22Rv1 (cell line): ENCODE measurements around the gene GNAI3.

ENCODE experiments used
- ZFX ChIP-seq: fragments of 450-650 bp; IDR thresholded peaks from 2 replicates; pipeline ENCODE4 v1.6.1; 2017; ENCODE audit warnings: antibody characterized with exemption, borderline replicate concordance
- TF ChIP-seq, protein P1 (sequence below): fragments of 450-650 bp; IDR thresholded peaks from 2 replicates; pipeline ENCODE4 v1.5.1; 2017; ENCODE audit warnings: mild to moderate bottlenecking

DNA sequence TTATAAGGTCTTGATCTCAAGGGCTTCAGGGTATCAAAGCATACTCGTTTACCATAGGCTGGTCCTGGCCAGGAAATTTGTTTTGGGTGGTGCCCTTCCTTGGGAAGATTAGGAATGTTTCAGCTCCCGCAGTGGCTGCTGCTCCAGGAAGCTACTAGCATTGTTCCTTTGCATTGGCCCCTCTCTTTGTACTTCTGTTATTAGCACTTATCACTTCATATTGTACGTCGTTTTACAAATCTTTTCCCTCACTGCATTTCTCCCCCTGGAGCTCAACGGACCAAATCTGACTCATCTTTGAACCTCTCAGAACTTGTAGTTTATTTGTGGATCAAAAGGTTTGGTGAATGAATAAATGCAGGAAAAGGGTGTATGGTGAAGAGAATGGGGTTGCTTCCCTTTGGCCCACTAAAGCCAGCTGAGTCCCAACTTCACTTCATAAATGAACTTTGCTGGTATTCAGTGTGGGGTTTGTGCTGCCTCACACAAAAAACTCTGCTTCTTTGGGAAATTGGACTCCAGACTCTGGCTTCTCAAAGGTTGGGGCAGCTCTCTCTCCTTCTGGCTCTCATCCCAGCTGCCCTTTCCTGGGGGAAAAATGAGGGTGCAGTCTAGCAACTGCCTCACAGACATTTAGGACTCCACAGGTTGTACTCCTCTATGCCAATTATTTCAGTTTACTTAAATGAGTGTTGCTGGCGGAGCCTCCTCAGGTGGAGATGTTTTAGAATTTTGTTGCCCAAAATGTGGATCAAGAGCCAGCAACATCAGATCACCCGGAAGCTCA lies 65.1 kb downstream of the GNAI3 start:
- TF ChIP-seq, protein P1, sequence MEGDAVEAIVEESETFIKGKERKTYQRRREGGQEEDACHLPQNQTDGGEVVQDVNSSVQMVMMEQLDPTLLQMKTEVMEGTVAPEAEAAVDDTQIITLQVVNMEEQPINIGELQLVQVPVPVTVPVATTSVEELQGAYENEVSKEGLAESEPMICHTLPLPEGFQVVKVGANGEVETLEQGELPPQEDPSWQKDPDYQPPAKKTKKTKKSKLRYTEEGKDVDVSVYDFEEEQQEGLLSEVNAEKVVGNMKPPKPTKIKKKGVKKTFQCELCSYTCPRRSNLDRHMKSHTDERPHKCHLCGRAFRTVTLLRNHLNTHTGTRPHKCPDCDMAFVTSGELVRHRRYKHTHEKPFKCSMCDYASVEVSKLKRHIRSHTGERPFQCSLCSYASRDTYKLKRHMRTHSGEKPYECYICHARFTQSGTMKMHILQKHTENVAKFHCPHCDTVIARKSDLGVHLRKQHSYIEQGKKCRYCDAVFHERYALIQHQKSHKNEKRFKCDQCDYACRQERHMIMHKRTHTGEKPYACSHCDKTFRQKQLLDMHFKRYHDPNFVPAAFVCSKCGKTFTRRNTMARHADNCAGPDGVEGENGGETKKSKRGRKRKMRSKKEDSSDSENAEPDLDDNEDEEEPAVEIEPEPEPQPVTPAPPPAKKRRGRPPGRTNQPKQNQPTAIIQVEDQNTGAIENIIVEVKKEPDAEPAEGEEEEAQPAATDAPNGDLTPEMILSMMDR: no peak
- no peak for TF ChIP-seq ZFX
